Measurements from ENCODE around the gene KRT28.

GRCh38 chr17:40775945-40776344, 23.8 kb downstream of the KRT28 start:
- TF ChIP-seq EZH2 (IDR thresholded peaks at IDR 0.05): no peak
- TF ChIP-seq POLR2AphosphoS5 (IDR thresholded peaks at IDR 0.05; ENCODE audit: borderline replicate concordance, low read depth, low read length): no peak
- TF ChIP-seq FOXP2 (optimal IDR thresholded peaks at IDR 0.05; ENCODE audit: control extremely low read depth, extremely low read length, insufficient read depth): no peak

All from SK-N-MC (cell line).